NOMO-1 treated with dmso at 0.1 percent for 144 hours (cell line): Measurements from ENCODE around the gene FLT3.
"Not testable (repeated sequence)": the region's sequence is repeated elsewhere in the genome, so short reads cannot be mapped to it uniquely, and the experiment has no call there.

Experiments used
- DNase-seq: peaks from one replicate; lab custom pipeline; 2025; ENCODE audit not compliant: unreplicated experiment; lab: John Stamatoyannopoulos, UW

The FLT3 gene

DNA sequence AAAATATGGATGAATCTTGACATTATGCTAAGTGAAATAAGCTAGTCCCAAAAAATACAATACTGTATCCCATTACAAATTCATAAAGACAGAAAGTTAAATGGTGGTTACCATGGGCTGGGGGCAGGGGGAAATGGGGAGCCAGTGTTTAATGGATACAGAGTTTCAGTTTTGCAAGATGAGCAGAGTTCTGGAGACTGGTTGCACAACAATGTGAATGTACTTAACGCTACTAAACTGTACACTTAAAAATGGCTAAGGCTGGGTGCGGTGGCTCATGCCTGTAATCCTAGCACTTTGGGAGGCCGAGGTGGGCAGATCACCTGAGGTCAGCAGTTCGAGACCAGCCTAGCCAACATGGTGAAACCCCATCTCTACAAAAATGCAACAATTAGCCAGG, 1.5 kb upstream of the FLT3 start:
- peak; percentile 83 for DNase-seq

DNA sequence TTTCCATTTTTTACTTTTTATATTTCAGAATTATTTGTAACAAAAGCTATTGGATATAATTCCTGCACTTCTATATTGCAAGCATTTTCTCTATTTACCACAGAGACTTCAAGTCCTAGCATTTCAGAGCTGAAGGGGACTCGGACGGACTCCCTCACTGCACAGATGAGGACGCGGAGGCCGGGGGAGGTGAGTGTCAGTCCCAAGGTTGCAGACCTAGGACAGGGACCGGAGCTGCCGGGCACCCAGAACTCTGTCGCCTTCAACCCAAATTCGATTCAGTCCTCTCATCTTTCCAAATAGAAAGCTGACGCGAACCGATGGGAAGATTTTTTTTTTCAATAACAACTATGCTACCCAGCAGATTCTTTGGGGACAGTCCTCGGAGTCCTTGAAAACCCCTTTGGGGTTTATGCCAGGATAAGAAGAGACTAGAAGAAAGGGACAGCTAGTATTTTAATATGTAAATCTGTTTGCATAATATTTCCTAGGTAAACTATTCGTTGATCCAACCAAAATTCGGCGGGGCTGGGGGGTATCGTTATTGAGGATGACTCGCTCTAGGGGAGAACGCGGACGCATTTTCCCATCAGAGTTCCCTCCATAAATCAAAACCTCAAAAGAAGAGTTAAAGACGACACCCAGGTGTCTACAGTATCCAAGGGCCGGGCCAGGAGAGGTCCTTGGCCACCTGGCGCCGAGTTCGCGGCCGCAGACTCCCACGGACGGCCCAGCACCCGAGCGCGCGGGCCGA, 803 bp downstream of the FLT3 start:
- no peak for DNase-seq

DNA sequence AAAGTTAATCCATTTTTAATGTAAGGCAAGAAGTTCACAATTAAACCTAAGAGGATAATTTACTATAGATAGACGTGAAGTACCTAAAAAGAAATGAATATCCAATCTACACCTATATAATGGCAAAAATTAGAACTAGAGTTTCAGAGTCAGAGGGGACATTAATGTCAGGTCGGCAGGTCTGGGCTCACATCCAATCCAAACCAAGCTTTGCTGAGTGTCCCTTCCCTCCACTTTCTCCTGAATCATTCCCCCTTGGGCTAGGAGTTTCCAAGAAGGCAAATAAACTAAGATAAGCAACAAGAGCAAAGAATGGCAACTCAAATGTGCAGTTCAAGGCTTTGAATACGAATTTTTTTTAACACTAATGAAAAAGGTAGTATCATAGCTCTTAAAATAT, 2.9 kb downstream of the FLT3 start:
- DNase-seq = no peak

DNA sequence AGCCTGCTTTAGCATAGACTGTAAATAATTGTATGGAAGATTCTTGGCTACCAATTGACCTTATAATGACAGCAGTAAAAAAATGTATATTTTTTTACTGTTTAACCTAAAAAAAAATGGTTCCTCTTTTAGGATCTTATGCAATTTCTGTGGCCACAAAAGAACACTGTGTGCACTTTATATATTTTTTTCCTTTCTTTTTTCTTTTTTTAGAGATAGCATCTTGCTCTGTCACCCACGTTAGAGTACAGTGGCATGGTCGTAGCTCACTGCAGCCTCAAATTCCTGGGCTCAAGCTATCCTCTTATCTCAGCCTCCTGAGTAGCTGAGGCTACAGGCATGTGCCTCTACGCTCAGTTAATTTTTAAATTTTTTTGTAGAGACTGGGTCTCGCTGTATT, 6.1 kb downstream of the FLT3 start:
- peak; percentile 77 for DNase-seq

DNA sequence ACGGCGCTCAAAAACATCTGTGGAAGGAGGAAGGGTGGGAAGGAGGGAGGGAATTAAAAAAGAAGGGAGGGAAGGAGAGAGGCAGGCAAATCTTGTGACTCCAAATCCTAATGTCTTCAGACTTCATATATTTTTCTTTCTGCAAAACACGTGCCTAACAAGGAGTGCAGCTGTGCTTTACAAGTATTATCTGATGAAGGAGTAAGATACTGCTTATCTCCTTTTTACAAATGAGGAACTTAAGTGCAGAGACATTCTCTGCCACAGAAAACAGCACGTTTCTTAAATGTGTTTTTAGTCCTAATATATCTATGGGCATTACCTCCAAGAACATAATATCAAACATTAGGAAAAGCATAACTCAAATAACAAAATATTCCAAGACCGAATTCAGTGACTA, 6.5 kb downstream of the FLT3 start:
- DNase-seq = no peak

DNA sequence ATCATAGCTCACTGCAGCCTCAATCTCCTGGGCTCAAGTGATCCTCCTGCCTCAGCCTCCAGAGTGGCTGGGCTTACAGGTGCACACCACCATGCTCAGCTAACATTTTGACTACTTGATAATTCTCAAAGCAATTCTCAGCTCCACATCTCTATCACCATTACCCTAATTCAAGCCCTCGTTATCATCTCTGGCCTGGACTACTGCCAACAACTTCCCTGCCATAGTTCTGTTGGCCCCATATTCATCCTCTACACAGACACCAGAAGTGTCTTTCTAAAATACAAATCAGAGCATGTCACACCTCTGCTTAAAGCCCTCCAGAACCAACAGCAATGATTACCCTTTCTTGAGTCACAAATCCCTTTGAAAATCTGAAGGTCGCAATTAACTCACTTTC, 7.9 kb downstream of the FLT3 start:
- no peak for DNase-seq

DNA sequence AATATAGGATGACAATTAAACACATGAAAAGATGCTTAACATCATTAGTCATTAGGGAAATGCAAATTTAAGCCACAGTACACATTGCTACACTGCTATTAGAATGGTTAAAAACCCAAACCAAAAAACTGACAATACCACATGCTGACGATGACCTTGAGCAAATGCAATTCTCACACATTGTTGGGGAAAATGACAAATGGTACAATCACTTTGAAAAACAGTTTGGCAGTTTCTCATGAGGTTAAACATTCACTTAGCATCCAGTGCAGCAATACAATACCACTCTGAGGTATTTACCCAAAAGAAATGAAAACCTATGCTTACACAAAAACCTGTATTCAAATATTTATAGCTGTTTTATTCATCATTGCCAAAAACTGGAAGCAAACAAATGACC, 11.3 kb downstream of the FLT3 start:
- no peak for DNase-seq

DNA sequence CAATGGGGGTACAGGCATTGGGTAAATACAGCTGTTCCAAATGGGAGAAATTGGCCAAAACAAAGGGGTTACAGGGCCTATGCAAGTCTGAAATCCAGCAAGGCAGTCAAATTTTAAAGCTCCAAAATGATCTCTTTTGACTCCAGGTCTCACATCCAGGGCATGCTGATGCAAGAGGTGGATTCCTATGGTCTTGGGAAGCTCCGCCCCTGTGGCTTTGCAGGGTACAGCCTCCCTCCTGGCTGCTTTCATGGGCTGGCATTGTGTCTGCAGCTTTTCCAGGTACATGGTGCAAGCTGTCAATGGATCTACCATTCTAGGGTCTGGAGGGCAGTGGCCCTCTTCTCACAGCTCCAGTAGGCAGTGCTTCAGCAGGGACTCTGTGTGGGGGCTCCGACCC, 22.6 kb downstream of the FLT3 start:
- not testable (repeated sequence) for DNase-seq

DNA sequence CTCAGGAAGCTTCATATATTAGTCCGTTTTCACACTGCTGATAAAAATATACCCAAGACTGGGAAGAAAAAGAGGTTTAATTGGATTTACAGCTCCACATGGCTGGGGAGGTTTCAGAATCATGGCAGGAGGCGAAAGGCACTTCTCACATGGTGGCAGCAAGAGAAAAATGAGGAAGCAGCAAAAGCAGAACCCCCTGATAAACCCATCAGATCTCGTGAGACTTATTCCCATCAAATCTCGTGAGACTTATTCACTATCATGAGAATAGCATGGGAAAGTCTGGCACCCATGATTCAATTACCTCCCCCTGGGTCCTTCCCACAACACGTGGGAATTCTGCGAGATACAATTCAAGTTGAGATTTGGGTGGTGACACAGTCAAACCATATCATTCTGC, 23.1 kb downstream of the FLT3 start:
- DNase-seq = no peak

DNA sequence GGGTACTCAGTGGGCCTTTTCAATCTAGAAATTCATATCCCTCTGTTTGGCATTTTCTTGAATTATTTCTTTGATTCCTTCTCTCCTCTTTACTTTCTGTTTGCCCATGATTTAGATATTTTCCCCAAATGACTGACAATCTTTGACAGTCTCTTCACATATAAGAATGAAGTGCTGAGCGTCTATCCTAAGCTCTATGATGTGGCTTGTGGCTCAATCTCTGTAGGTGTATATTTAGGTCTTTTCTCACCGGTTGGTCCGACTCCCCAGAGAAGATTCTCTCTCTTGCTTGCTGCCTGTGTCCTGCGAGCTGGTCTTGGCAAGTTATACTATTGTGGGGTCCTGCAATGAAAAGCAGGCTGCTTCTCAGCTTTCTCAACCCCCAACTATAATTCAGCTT, 29.0 kb downstream of the FLT3 start:
- DNase-seq = no peak

DNA sequence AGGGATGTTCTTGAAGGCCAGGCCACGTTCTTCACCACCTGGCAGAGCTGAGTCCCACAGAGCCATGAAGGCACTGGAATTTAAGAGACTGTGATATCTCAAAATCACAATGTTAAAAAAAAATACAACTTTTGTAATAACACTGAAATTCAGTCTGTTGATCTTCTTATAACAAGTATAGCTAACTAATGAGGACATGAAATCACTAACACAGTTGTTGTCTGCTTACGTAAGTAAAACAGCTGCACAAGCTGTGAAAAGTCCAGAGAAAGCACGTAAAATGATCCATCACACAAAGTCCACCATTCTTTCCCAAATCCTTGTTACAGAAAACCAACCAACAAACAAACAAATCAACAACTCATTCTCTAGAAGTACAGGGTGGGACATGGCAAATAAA, 32.9 kb downstream of the FLT3 start:
- no peak for DNase-seq

DNA sequence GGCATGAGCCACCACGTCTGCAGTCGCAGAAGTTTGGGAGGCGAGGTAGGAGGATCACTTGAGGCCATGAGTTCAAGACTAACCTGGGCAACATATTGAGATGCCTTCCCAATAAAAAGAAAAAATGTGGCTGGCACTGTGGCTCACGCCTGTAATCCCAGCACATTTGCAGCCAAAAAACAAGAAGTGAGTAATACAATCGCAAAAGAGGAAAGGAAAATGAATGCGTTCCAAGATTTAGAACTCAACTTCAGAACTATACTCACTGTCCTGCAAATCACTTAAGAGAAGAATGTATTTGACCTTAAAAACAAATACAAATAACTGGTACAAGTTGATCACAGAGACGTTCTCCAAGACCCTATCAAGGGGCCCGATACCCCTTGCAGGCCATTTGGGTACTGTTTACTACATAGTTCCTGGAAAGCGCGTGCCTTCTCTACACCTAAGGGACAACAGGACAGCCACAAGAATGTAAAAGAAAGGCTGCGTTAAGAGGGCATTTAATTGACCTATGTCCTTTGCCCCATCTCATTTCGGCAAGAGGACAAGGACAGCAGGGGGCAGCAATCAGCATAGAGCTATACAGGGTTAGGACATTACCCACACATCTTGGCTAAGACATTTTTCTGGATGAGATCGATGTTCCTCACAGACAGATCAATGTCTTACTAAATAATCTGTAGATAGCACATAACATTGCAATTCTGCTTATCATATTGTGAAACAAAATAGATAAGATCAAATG, 41.3 kb downstream of the FLT3 start:
- DNase-seq = peak; percentile 47

DNA sequence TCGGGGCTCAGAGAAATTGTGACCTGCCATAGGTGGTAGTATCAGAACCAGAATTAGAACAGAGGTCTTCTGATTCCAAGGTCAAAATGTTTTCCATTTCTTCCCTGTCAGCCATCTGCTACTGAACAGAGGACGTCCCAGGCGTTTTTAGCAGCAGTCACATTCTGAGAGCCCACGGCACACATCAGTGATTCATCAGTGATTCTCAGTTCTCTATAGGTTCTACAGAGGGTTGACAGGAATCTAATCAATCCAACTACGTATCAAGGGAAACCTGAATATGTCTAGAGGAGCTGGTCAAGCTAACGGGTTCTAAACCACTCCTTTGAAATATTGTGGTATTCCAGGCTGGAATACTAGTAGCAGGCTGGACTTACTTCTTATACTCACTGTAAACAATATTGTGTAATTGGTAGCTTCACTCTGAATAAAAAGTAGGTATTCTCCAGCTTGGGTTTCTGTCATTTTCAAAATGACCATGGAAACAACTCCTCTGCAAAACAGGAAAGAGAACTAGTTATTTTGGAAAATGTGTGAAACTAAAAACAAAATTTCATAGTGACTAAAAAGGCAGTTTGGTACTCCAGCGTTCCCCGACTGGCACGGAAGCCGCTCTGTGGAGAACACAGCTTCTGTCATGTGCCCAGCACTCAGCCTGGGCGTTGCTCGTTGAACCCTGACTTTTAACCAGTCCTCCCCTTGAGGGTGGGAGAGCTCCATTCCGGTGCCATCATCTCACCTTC, 43.2 kb downstream of the FLT3 start:
- DNase-seq = no peak

DNA sequence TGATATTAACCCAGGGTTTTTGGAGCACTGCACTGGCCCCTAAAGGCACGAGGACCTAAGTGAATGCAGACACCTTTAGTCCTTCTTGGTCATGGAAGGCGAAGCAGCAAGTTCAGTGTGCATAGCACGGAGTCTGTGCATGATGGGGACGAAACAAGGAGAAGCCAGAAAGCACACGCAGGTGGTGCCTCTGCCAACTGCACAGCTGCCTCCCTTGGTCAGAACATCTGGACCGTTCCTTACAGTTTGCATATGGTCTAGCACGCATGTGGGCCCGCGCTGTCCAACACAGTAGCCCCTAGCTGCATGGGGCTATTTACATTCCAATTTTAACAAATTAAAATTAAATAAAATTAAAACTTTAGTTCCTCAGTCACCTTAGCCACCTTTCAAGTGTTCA, 44.0 kb downstream of the FLT3 start:
- no peak for DNase-seq

DNA sequence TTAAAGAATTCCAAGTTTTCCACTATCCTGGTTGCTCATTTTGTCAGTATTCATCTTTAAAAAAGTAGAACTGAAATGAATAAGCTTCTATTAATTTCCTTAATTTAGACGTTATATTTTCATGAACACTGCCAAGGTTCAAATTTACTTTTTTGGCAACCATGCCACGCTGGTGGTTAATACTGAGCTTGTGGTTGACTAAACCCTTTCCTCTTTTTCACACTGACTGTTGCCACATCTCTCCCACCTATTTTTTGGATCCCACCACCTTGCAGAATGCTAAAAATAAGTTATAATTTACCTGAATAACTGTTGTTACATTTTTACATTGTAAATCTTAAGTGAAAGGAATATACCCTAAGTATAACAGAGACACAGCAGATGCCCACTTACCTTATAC, 45.0 kb downstream of the FLT3 start:
- DNase-seq = no peak

DNA sequence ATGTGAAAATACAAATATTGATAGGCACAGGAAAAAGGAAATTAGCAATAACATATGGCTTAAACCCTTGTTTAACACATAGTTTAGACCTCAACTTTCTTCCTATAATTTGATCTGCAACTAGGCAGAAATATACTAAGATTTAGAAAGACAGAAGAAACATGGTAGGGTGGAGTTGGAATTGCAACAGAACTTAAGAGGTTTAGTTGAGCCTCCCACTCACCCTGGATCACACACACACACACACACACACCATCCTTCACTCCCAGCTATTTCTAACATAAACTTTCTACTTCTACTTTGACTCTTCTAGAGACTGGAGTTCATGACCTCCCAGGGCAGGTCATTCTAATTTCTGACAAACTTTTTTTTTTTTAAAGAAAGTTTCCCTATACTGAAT, 47.4 kb downstream of the FLT3 start:
- DNase-seq = no peak

DNA sequence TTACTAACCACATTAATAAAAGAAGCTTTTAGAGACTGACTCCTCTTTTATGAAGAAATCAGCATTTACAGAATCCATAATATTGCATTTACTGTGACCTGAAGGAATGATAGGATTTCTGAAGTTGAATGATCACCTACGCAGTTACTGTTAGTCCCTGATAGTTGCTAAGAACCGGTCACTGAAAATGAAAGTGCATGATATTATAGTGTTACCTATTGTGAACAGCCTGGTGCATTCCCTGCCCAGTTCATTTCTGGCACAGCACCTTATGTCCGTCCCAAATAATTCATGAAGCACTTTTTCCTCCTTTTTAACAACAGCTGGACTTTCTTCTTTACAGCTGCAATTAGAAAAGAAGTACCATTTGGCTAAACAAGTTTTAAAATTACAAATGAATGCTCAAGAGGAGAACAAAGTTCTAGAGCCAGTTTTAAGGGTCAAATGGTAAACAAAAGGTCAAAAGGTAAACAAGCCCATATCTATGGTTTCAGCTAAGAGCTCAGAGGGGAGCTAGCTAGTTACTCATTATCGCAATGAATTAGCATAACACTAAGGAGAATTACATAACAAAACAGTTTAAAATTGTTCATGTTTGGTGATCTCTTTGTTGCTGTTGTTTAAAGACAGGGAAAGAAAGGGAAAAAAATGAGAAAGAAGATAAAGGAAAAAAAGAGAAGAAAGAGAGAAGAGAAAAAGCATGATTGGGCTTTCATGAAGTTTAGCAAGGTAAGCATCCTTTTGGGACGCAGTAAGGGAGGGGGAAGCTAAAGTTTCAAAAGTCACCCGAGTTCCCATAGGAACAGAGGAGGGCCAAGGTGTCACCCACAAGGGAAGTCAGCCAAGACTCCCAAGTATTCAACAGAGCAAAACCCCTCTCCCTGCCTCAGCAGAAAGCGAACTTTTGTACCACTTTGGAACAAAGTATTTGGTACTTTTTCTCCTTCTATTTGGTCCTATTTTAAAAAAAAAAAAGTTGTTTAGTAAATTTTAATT, 50.2 kb downstream of the FLT3 start:
- no peak for DNase-seq

DNA sequence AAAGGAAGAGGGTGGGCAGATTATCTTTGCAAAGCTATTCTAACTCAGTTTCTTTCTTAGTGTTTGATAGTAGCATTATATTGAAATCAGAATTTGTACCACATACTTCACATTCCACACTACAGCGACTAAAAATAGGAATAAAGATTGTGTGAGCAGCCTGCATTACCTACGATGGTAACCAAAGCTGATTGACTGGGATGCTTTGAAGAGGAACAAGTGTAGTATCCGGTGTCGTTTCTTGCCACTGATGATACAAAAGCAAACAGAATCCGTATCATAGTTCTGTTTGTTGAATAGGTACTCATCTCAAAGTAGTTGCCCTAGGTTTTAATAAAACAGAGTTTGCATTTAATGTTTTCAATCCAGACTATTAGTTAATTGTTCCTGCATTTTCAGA, 51.2 kb downstream of the FLT3 start:
- DNase-seq = no peak

DNA sequence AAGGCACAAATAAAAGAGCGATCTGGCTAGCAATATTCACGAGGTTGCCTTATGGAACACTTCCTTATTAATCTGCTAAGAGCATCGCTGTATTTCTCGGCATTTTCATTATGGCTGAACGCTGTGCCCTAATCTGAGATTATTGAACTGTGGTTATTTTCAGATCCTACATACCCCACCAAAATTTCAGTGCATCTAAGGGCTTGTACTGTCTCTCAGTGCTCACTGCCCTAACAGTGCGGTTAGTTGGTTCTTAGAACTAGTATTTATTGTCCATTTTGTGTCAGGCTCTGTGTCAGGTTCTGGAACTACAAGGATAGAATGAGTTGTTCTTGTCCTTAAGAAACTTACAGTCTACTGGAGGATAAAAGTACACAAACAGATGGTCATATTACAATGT, 51.6 kb downstream of the FLT3 start:
- DNase-seq = no peak

DNA sequence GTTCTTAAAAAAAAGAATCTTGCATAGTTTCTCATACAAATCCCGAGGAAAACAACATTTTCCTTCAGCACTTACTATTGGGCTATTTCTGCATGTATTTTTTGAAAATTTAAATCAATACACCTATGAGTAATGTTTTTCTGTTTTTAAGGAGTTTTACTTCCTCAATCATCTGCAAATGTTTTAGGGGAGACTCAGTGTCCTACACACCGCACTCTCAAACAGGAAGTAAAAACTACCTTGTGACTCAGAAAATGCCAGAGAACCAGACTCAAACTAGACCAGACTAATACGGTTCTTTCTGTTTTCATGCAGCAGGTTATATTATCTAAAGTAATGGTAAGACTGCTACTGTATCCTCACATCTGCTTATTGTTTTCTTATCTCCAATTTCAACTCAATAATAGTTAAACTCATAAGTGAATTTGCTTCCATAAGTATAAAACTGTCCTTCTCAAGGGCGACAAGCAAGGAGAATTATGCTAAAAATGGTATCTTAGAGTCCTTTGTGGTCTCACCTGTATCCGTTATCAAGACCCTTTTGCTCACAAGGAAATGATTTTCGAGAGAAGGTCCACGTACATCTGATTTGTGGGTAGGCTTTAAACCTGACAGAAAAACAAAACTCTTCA, 52.5 kb downstream of the FLT3 start:
- DNase-seq = peak; percentile 85
